Retinal pigment epithelial cell (primary cell): ENCODE measurements around the gene HAGHL.
A peak's percentile ranks its signal among the peaks of the same experiment; 100 is the strongest.

Source experiments
- DNase-seq: peaks from one replicate; pipeline ENCODE4 v3.0.0-alpha.2; 2010; ENCODE audit warnings: low read depth
- H3K4me3 ChIP-seq: 2 replicates; pipeline ENCODE4 v1.5.1; 2011; ENCODE audit warnings: mild to moderate bottlenecking, low read length, control low read depth, moderate library complexity
- CTCF ChIP-seq: conservative IDR thresholded peaks from 2 replicates; pipeline ENCODE4 v1.5.1; 2011; ENCODE audit warnings: low read depth, low read length, control low read depth, inconsistent platforms

The HAGHL gene

DNA sequence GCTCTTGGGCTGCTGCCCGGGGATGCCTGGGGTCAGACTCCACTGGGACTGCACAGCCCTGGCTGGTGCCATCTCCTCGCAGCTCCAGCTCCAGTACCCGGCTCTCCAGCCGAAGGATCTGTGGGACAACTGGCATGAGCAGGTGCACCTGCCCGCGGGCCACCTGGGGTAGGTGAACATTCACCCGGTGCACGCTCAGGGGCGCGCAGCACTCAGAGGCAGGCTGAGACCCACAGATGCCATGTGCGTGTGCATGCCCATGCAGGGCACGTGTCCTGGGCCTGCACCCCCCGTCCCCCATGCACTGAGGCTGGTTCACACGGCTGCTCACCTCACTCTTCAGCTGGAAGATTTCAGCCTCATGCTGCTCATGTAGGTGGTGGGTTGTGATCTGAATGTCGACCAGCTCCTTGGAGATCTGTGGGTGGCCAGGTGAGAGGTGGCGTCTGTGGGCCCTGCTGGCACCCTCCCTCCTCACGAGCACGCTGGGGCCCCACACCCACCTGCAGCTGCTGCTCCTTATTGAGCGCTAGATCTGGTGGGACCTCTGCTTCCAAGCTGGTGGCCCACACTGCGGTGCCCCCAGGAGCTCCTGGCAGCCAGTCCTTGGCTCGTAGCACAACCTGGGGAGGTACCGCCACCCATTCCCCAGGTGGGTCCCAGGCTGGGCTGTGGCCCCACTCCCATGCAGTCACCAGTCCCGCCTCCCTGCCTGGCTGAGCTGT, 1.3 kb upstream of the HAGHL start:
- no peak for TF ChIP-seq CTCF
- no peak for DNase-seq
- H3K4me3 ChIP-seq: no peak overlapping the region

- no peak for TF ChIP-seq CTCF
- no peak for DNase-seq
- no peak overlapping the region for H3K4me3 ChIP-seq
Measured at GRCh38 chr16:726188-726437, 793 bp upstream of the HAGHL start.

DNA sequence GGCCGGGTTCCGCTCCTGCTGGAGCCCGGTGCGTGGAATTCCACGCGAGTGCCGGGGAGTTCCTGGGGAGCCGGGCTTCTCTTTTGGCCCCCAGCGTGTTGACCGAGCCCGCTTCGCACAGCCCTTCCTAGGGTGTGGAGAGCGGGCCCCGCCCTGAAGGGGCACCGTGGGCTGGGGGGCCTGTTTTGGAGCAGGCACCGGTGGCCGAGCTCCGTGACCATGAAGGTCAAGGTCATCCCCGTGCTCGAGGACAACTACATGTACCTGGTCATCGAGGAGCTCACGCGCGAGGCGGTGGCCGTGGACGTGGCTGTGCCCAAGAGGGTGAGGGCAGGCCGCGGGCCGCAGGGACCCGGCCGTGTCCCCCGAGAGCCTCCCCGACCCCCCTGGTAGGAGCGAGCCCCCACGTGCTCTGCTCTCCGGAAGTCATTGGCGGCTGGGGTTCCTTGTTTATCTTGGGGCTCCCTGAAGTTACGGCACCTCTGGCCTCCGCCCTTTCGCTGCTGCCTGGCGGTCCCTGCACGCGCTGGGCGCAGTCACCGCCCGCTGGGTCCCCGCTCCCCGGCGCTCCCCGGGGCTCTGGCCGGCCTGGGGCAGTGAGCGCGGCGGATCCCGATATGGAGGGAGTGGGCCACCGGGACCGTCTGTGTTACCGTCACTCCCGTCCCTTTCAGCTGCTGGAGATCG, 528 bp downstream of the HAGHL start:
- peak overlapping the region; percentile 65 for H3K4me3 ChIP-seq
- no peak for TF ChIP-seq CTCF
- no peak for DNase-seq

- DNase-seq: no peak
- no peak for TF ChIP-seq CTCF
- peak overlapping the region; percentile 65 for H3K4me3 ChIP-seq
Measured at GRCh38 chr16:728131-728889, 1.4 kb downstream of the HAGHL start.

GRCh38 chr16:728890-729744, 2.2 kb downstream of the HAGHL start:
- no peak for TF ChIP-seq CTCF
- no peak for DNase-seq
- H3K4me3 ChIP-seq: peak overlapping the region; percentile 50

DNA sequence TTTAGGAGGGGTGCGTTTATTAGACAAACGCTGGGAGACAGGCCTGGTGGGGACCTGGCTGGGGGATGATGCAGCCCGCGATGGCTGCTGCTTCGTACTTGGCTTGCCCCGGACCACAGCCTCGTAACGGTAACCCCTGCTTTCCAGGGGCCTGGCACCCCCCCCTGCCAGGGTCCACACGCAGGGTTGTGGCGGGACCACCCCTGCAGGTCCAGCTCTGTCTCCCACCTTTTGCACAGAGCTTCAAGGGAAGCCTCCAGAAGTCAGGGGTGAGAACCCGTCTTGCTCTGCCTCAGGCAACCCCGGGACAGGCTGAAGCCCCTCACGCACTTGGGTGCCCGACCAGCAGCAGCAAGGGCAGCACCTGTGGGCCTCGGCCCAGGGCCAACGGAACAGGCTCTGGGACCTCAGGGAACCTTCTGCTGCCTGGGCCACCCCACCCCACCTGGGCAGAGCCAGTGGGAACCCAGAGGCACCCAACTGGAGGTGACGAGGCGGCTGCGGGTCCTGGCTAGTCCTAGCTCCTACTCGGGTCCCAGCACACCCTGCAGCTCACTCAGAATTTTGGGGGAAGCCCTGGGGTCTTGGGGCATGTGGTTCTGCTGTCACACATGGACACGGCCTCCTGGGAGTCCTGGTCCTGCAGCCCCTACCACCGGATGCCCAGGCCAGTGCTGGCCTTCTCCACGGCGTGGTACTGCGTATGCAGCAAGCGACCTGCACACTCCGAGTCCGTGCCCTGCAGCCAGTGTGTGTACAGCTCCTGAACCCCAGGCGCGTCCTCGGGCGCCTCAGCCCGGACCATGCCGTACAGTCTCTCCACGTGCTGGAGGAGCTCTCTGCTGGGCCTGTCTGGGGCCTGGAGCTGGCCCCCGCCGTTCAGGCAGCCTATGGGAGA, 3.1 kb downstream of the HAGHL start:
- DNase-seq: no peak
- TF ChIP-seq CTCF: no peak
- no peak overlapping the region for H3K4me3 ChIP-seq
